ENCODE measurements around the gene SAMD11. TPM values are rescaled to one million over a fixed set of nuclear protein-coding genes. Genes with fewer than 3 reads are reported as not detected.

The SAMD11 gene
- total RNA-seq, 1 donor from 2014 or later: 0.53 TPM

- TF ChIP-seq CTCF (IDR thresholded peaks at IDR 0.05; ENCODE audit: insufficient read depth, low read length, severe bottlenecking): no peak
These were observed 42.5 kb downstream of the SAMD11 start, which contains the start of gene PLEKHN1 for GRCh38 chr1:966135-966703. Gene PLEKHN1 (plus strand): TSS chr1:966482. CDS start chr1:966532, 50 bp downstream.

GRCh38 chr1:966704-967300 lies 43.1 kb downstream of the SAMD11 start:
- peak; percentile 70 for DNase-seq (ENCODE audit: low read depth)

More at GRCh38 chr1:966135-966703, 42.5 kb downstream of the SAMD11 start, which contains the start of gene PLEKHN1:
- FAIRE-seq: no peak
- no peaks in the 10 kb centered on the region for H3K27me3 ChIP-seq (ENCODE audit: control insufficient read depth, insufficient read depth, low read length)
- DNase-seq (ENCODE audit: low read depth): peak; percentile 64
- H3K4me3 ChIP-seq (ENCODE audit: low read depth, low read length): peak within 1 kb of the TSS; percentile 99
- peaks cover 13% of the 10 kb centered on the region for H3K36me3 ChIP-seq (ENCODE audit: control insufficient read depth, insufficient read depth, low read length)

GRCh38 chr1:967466-968343 lies 44.0 kb downstream of the SAMD11 start:
- no peaks in the 10 kb centered on the region for H3K27me3 ChIP-seq (ENCODE audit: control insufficient read depth, insufficient read depth, low read length)
- DNase-seq (ENCODE audit: low read depth) (no peak), FAIRE-seq (peak; percentile 72)
- H3K36me3 ChIP-seq (ENCODE audit: control insufficient read depth, insufficient read depth, low read length): peaks cover 12% of the 10 kb centered on the region
- no peak for TF ChIP-seq CTCF (IDR thresholded peaks at IDR 0.05; ENCODE audit: insufficient read depth, low read length, severe bottlenecking)
- H3K4me3 ChIP-seq (ENCODE audit: low read depth, low read length): peak overlapping the region; percentile 99

More at GRCh38 chr1:966704-967300, 43.1 kb downstream of the SAMD11 start:
- Histone ChIP-seq H3K27me3 (ENCODE audit: control insufficient read depth, insufficient read depth, low read length) (no peaks in the 10 kb centered on the region), H3K36me3 (ENCODE audit: control insufficient read depth, insufficient read depth, low read length) (peaks cover 13% of the 10 kb centered on the region), H3K4me3 (ENCODE audit: low read depth, low read length) (peak overlapping the region; percentile 99)
- FAIRE-seq: no peak
- no peak for TF ChIP-seq CTCF (IDR thresholded peaks at IDR 0.05; ENCODE audit: insufficient read depth, low read length, severe bottlenecking)

GRCh38 chr1:969260-969855 lies 45.6 kb downstream of the SAMD11 start:
- Histone ChIP-seq H3K36me3 (ENCODE audit: control insufficient read depth, insufficient read depth, low read length) (peaks cover 11% of the 10 kb centered on the region), H3K27me3 (ENCODE audit: control insufficient read depth, insufficient read depth, low read length) (no peaks in the 10 kb centered on the region), H3K4me3 (ENCODE audit: low read depth, low read length) (no peak overlapping the region)
- no peak for TF ChIP-seq CTCF (IDR thresholded peaks at IDR 0.05; ENCODE audit: insufficient read depth, low read length, severe bottlenecking)
- FAIRE-seq (peak; percentile 97), DNase-seq (ENCODE audit: low read depth) (no peak)

GRCh38 chr1:970242-970972 lies 46.7 kb downstream of the SAMD11 start:
- no peak for DNase-seq (ENCODE audit: low read depth)
- FAIRE-seq: no peak
- Histone ChIP-seq H3K4me3 (ENCODE audit: low read depth, low read length) (no peak overlapping the region), H3K36me3 (ENCODE audit: control insufficient read depth, insufficient read depth, low read length) (peaks cover 11% of the 10 kb centered on the region), H3K27me3 (ENCODE audit: control insufficient read depth, insufficient read depth, low read length) (no peaks in the 10 kb centered on the region)
- no peak for TF ChIP-seq CTCF (IDR thresholded peaks at IDR 0.05; ENCODE audit: insufficient read depth, low read length, severe bottlenecking)

All from bronchial epithelial cell (primary cell).